Endodermal cell (in vitro differentiated cells): Measurements from ENCODE around the gene PPP2R2C. TPM values are rescaled to one million over a fixed set of nuclear protein-coding genes. Genes with fewer than 3 reads are reported as not detected.

Experiments used
- DNase-seq: peaks from one replicate; pipeline ENCODE4 v3.0.0-alpha.2; 2017
- H3K27ac ChIP-seq: 2 replicates; pipeline ENCODE4 v1.5.1; 2013; ENCODE audit warnings: mild to moderate bottlenecking, low read depth, low read length, moderate library complexity
- H3K27me3 ChIP-seq: 2 replicates; pipeline ENCODE4 v1.6.1; 2013; ENCODE audit warnings: mild to moderate bottlenecking, low read length, moderate library complexity; ENCODE audit not compliant: insufficient read depth, control insufficient read depth, poor library complexity, severe bottlenecking
- H3K36me3 ChIP-seq: 2 replicates; pipeline ENCODE4 v1.7.0; 2013; ENCODE audit warnings: mild to moderate bottlenecking, low read length, moderate library complexity; ENCODE audit not compliant: control insufficient read depth, insufficient read depth
- H3K4me1 ChIP-seq: one replicate; pipeline ENCODE4 v1.7.0; 2013; ENCODE audit warnings: low read length; ENCODE audit not compliant: control insufficient read depth, insufficient read depth
- H3K4me3 ChIP-seq: 2 replicates; pipeline ENCODE4 v1.5.1; 2013; ENCODE audit warnings: mild to moderate bottlenecking, low read length, moderate library complexity
- H3K9ac ChIP-seq: 2 replicates; pipeline ENCODE4 v1.6.1; 2013; ENCODE audit warnings: mild to moderate bottlenecking, low read length, moderate library complexity; ENCODE audit not compliant: poor library complexity, severe bottlenecking; ENCODE audit errors: extremely low read depth
- H3K9me3 ChIP-seq: 2 replicates; pipeline ENCODE4 v1.6.1; 2013; ENCODE audit warnings: mild to moderate bottlenecking, low read length, moderate library complexity; ENCODE audit not compliant: control insufficient read depth
- H3K27ac Mint-ChIP-seq: 2 replicates; pipeline ENCODE4 v1.8.0; 2020; ENCODE audit warnings: mixed read lengths
- H3K27me3 Mint-ChIP-seq: 2 replicates; pipeline ENCODE4 v1.8.0; 2021; ENCODE audit warnings: mild to moderate bottlenecking, mixed read lengths; ENCODE audit not compliant: insufficient read depth
- H3K36me3 Mint-ChIP-seq: 2 replicates; pipeline ENCODE4 v1.8.0; 2020; ENCODE audit warnings: low read depth, mixed read lengths
- H3K4me1 Mint-ChIP-seq: 2 replicates; pipeline ENCODE4 v1.8.0; 2020; ENCODE audit warnings: mixed read lengths
- H3K4me3 Mint-ChIP-seq: 2 replicates; pipeline ENCODE4 v1.8.0; 2020; ENCODE audit warnings: mild to moderate bottlenecking, moderate library complexity, mixed read lengths
- H3K9me3 Mint-ChIP-seq: 2 replicates; pipeline ENCODE4 v1.8.0; 2020; ENCODE audit warnings: mild to moderate bottlenecking, mixed read lengths
- WGBS, 2 experiments: methylation state at CpG; one replicate each; pipeline versions ENCODE4 v1.1.5 to v1.1.7; 2013; ENCODE audit warnings: missing lambda C conversion rate in 2 of 2, mixed read lengths in 1 of 2; ENCODE audit not compliant: insufficient coverage in 1 of 2, insufficient read length in 1 of 2; 5-methylcytosine and 5-hydroxymethylcytosine counted together
- total RNA-seq, 2 donors: library from RNA; stranded (reverse); fragmentation: NEBNext Ultra II Directional in 1 of 2; extraction: Animal tissue kit (Norgen Biotek cat#: 25700) in 1 of 2; gene quantifications; 2 replicates in 1 of 2; 3 replicates in 1 of 2; pipeline ENCODE4 v1.2.1, GENCODE V29; 2021
- TF ChIP-seq, protein P1 (sequence below): fragments of 200-600 bp; sonication (generic); conservative IDR thresholded peaks from 2 replicates; pipeline ENCODE4 v1.5.0; 2021; ENCODE audit warnings: antibody characterized with exemption, mild to moderate bottlenecking

The PPP2R2C gene
- total RNA-seq, 2 donors from 2014 or later: 4.4 to 19.2 TPM

DNA sequence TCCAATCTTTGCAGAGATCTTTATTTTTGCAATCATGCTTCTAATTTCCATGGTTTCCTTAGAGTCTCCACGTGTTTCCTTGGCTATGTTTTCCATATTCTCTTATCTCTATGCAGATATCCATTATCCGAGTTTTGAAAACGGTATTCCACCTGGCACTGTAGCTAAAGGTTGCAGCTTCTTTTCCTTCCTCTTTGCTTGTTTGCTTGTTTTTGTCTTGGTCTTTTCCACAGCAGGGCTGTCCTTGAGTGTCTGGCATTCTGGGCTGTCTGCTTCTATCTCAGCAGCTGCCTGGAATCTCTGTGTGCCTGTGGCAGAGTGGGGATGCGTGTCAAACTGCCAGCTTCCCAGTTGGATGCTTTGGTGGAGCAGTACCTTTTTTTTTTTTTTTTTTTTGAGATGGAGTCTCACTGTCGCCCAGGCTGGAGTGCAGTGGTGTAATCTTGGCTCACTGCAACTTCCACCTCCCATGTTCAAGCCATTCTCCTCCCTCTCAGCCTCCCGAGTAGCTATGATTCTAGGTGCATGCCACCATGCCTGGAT lies 155.9 kb downstream of the PPP2R2C start:
- H3K27ac Mint-ChIP-seq: no peak overlapping the region
- WGBS, 2 experiments: 88 to 93% methylated on average over 5 to 6 of the region's 6 CpGs

DNA sequence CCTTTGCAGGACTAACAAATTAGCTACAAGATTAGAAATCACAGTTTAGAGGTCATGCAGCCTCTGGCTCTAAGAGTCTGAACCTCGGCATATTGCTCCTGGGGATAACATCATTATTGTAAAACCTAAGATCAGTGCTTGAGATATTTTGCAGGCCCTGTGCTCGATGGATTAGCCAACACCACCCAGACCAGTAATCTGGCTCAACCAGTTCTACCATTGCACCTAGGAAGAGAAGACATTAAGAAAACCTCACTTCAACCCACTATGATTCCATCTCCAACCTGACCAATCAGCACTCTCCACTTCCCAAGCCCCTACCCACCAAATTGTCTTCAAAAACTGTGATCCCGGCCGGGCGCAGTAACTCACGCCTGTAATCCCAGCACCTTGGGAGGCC lies 159.2 kb downstream of the PPP2R2C start:
- no peaks in the 10 kb centered on the region for H3K36me3 Mint-ChIP-seq
- TF ChIP-seq, protein P1, sequence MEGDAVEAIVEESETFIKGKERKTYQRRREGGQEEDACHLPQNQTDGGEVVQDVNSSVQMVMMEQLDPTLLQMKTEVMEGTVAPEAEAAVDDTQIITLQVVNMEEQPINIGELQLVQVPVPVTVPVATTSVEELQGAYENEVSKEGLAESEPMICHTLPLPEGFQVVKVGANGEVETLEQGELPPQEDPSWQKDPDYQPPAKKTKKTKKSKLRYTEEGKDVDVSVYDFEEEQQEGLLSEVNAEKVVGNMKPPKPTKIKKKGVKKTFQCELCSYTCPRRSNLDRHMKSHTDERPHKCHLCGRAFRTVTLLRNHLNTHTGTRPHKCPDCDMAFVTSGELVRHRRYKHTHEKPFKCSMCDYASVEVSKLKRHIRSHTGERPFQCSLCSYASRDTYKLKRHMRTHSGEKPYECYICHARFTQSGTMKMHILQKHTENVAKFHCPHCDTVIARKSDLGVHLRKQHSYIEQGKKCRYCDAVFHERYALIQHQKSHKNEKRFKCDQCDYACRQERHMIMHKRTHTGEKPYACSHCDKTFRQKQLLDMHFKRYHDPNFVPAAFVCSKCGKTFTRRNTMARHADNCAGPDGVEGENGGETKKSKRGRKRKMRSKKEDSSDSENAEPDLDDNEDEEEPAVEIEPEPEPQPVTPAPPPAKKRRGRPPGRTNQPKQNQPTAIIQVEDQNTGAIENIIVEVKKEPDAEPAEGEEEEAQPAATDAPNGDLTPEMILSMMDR: no peak
- H3K4me3 Mint-ChIP-seq: no peak overlapping the region
- WGBS, 2 experiments: 82 to 92% methylated on average over 2 to 6 of the region's 6 CpGs
- Histone ChIP-seq H3K4me1 (no peaks in the 10 kb centered on the region), H3K9me3 (no peaks in the 10 kb centered on the region), H3K27me3 (peaks cover 11% of the 10 kb centered on the region), H3K9ac (no peak overlapping the region), H3K4me3 (no peak overlapping the region), H3K27ac (no peak overlapping the region), H3K36me3 (no peaks in the 10 kb centered on the region)
- no peak overlapping the region for H3K27ac Mint-ChIP-seq
- H3K9me3 Mint-ChIP-seq: peaks cover 12% of the 10 kb centered on the region
- peaks cover 6% of the 10 kb centered on the region for H3K4me1 Mint-ChIP-seq
- H3K27me3 Mint-ChIP-seq: peaks cover 23% of the 10 kb centered on the region
- no peak for DNase-seq

More for the DNA sequence above, 155.9 kb downstream of the PPP2R2C start:
- TF ChIP-seq, protein P1: no peak
- DNase-seq: no peak
- Histone ChIP-seq H3K36me3 (no peaks in the 10 kb centered on the region), H3K27me3 (no peaks in the 10 kb centered on the region), H3K4me3 (no peak overlapping the region), H3K9me3 (no peaks in the 10 kb centered on the region), H3K9ac (no peak overlapping the region), H3K27ac (no peak overlapping the region), H3K4me1 (no peaks in the 10 kb centered on the region)
- H3K36me3 Mint-ChIP-seq: peaks cover 12% of the 10 kb centered on the region
- no peak overlapping the region for H3K4me3 Mint-ChIP-seq
- H3K4me1 Mint-ChIP-seq: peaks cover 6% of the 10 kb centered on the region
- H3K27me3 Mint-ChIP-seq: peaks cover 2% of the 10 kb centered on the region
- peaks cover 7% of the 10 kb centered on the region for H3K9me3 Mint-ChIP-seq

DNA sequence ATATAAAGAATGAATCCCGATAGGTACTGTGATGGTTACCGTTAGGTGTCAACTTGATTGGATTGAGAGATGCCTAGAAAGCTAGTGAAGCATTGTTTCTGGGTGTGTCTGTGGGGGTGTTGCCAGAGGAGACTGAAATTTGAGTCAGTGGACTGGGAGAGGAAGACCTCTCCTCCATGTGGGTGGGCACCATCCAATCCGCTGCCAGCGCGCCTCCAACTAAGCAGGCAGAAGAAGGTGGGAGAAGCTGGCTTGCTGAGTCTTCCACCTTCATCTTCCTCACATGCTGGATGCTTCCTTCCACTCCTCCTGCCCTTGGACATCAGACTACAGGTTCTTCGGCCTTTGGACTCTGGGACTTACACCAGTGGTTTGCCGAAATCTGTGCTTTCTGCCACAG lies 162.6 kb downstream of the PPP2R2C start:
- H3K27ac ChIP-seq: no peak overlapping the region
- no peaks in the 10 kb centered on the region for H3K36me3 Mint-ChIP-seq
- H3K27me3 Mint-ChIP-seq: peaks cover 35% of the 10 kb centered on the region
- H3K4me3 ChIP-seq: peak overlapping the region; percentile 65
- peaks cover 6% of the 10 kb centered on the region for H3K4me1 Mint-ChIP-seq
- peak overlapping the region; percentile 41 for H3K4me3 Mint-ChIP-seq
- H3K9me3 Mint-ChIP-seq: peaks cover 12% of the 10 kb centered on the region
- H3K9me3 ChIP-seq: no peaks in the 10 kb centered on the region
- H3K27ac Mint-ChIP-seq: no peak overlapping the region
- TF ChIP-seq, protein P1: no peak
- H3K9ac ChIP-seq: peak overlapping the region; percentile 2
- DNase-seq: no peak
- no peaks in the 10 kb centered on the region for H3K4me1 ChIP-seq
- no peaks in the 10 kb centered on the region for H3K36me3 ChIP-seq
- H3K27me3 ChIP-seq: peaks cover 11% of the 10 kb centered on the region
- 85 to 93% methylated on average over 4 to 7 of the region's 7 CpGs for WGBS, 2 experiments
